ENCODE data around the gene SACM1L.

Gene SACM1L

DNA sequence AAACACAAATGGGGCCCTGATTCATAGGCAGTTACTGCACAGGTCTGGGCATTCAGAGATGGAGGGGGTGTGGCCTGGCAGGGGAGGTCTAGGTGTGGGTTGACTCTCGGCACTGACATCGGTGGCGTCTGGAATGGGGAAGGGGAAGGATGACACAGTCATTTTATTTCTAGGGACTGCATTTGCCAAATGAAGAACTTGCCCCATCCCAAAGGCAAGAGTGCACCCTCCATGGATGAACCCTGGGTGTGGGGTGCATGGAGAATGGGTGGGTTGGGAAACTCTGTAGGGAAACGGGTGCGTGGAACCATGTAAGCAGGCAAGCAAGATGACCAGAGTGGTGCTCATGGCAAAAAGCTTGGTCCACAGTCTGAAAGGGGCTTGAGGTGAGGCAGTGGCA is 82.6 kb downstream of the SACM1L start:
- no peak for DNase-seq
- H3K14ac ChIP-seq (ENCODE audit: low read length) = no peak overlapping the region
- no peak overlapping the region for H3K4ac ChIP-seq (ENCODE audit: low read depth, low read length)
- H2BK12ac ChIP-seq (ENCODE audit: low read length) = no peak overlapping the region
- peaks cover 2% of the 10 kb centered on the region for H3K9me3 ChIP-seq (ENCODE audit: insufficient read depth, low read depth, low read length)
- H3K27me3 ChIP-seq (ENCODE audit: insufficient read depth, low read length) = no peaks in the 10 kb centered on the region
- no peak overlapping the region for H3K23ac ChIP-seq (ENCODE audit: low read length)
- no peak overlapping the region for H3K4me2 ChIP-seq (ENCODE audit: low read length)
- H3K79me1 ChIP-seq (ENCODE audit: low read length) = no peaks in the 10 kb centered on the region
- no peak overlapping the region for H3K9ac ChIP-seq (ENCODE audit: low read length)
- H3K4me1 ChIP-seq (ENCODE audit: control insufficient read depth in 1 of 2, insufficient read depth in 2 of 2, low read length in 2 of 2) = no peaks in the 10 kb centered on the region
- no peak overlapping the region for H3K4me3 ChIP-seq (ENCODE audit: low read depth, low read length)
- H4K91ac ChIP-seq (ENCODE audit: low read depth, low read length) = no peak overlapping the region
- no peak overlapping the region for H2BK5ac ChIP-seq (ENCODE audit: low read depth, low read length, poor library complexity)
- WGBS (ENCODE audit: extremely low coverage, insufficient coverage, insufficient read length) = no CpG with 5 or more reads among the region's 5 CpGs
- H2BK120ac ChIP-seq (ENCODE audit: insufficient read depth, low read length, poor library complexity) = no peak overlapping the region
- H3K27ac ChIP-seq (ENCODE audit: low read depth, low read length) = no peak overlapping the region
- H2AK5ac ChIP-seq (ENCODE audit: low read length) = no peak overlapping the region
- no peak overlapping the region for H2AFZ ChIP-seq (ENCODE audit: insufficient read depth, low read length, poor library complexity)
- H3K18ac ChIP-seq (ENCODE audit: low read length) = no peak overlapping the region
- no peak overlapping the region for H4K8ac ChIP-seq (ENCODE audit: low read depth, low read length)
- no peaks in the 10 kb centered on the region for H3K79me2 ChIP-seq (ENCODE audit: control insufficient read depth, insufficient read depth, low read length, poor library complexity)
- H3K36me3 ChIP-seq (ENCODE audit: control insufficient read depth in 1 of 2, insufficient read depth in 2 of 2, low read length in 2 of 2) = no peaks in the 10 kb centered on the region
- no peak overlapping the region for H4K12ac ChIP-seq (ENCODE audit: low read depth, low read length)

DNA sequence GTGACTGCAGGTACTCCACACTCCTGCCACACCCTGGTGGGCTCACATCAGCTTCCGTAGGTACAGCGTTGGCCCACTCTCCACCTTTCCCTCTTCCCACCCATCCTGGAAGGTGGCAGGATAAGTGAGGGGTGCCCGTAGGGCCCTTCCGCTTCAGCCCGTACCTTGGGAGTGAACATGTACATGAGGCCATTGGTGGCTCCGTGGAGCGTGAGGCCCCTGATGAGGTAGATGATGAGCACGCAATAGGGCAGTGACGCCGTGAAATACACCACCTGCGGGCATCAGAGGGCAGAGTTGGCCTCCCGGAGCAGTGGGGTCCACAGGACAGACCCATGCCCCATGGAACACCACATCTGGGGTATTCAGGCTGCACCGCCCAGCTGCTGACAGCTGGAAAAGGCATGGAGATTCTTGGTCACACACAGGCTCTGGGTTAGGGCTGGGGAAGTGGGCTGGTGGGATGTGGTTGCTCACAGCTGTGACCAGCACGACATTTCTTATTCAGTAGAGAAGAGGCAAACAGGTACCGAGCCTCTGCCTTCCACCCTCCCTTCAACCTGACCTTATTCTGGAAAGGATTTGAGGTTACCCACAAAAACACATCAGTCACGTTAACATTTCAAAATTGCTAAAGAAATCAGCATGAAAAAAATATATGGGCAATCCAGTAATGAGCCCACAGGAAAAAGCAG is 83.3 kb downstream of the SACM1L start:
- no peaks in the 10 kb centered on the region for H3K79me2 ChIP-seq (ENCODE audit: control insufficient read depth, insufficient read depth, low read length, poor library complexity)
- no peak overlapping the region for H3K4ac ChIP-seq (ENCODE audit: low read depth, low read length)
- no peak overlapping the region for H2BK120ac ChIP-seq (ENCODE audit: insufficient read depth, low read length, poor library complexity)
- no peak overlapping the region for H3K9ac ChIP-seq (ENCODE audit: low read length)
- no peak for DNase-seq
- no peak overlapping the region for H3K14ac ChIP-seq (ENCODE audit: low read length)
- H4K8ac ChIP-seq (ENCODE audit: low read depth, low read length) = no peak overlapping the region
- H3K4me3 ChIP-seq (ENCODE audit: low read depth, low read length) = no peak overlapping the region
- no peak overlapping the region for H3K27ac ChIP-seq (ENCODE audit: low read depth, low read length)
- H3K36me3 ChIP-seq (ENCODE audit: control insufficient read depth in 1 of 2, insufficient read depth in 2 of 2, low read length in 2 of 2) = no peaks in the 10 kb centered on the region
- peaks cover 2% of the 10 kb centered on the region for H3K9me3 ChIP-seq (ENCODE audit: insufficient read depth, low read depth, low read length)
- no peaks in the 10 kb centered on the region for H3K27me3 ChIP-seq (ENCODE audit: insufficient read depth, low read length)
- H2BK5ac ChIP-seq (ENCODE audit: low read depth, low read length, poor library complexity) = no peak overlapping the region
- H3K18ac ChIP-seq (ENCODE audit: low read length) = no peak overlapping the region
- H3K4me2 ChIP-seq (ENCODE audit: low read length) = no peak overlapping the region
- H4K12ac ChIP-seq (ENCODE audit: low read depth, low read length) = no peak overlapping the region
- WGBS (ENCODE audit: extremely low coverage, insufficient coverage, insufficient read length) = no CpG with 5 or more reads among the region's 16 CpGs
- no peaks in the 10 kb centered on the region for H3K4me1 ChIP-seq (ENCODE audit: control insufficient read depth in 1 of 2, insufficient read depth in 2 of 2, low read length in 2 of 2)
- no peak overlapping the region for H3K23ac ChIP-seq (ENCODE audit: low read length)
- H4K91ac ChIP-seq (ENCODE audit: low read depth, low read length) = no peak overlapping the region
- H2AK5ac ChIP-seq (ENCODE audit: low read length) = no peak overlapping the region
- no peak overlapping the region for H2BK12ac ChIP-seq (ENCODE audit: low read length)
- H2AFZ ChIP-seq (ENCODE audit: insufficient read depth, low read length, poor library complexity) = no peak overlapping the region
- no peaks in the 10 kb centered on the region for H3K79me1 ChIP-seq (ENCODE audit: low read length)

DNA sequence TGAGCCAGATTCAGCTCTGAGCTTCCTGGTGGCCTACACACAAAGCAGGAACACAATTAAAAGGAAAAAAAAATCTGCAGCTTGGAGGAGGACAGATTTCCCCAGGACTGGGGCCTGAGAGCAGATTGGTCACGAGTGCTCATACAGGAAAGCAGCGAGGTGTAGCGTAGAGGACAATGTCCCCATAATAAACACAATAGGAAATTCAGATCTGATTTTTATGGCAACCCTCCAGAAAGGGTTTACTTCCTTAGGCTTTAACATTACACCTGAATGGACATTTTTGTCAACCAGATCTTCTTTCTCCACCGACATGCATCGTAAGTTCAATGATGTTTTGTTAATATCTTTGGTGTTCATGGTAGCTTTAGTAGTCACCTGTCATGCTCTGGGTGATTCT is 83.9 kb downstream of the SACM1L start:
- H3K14ac ChIP-seq (ENCODE audit: low read length) = no peak overlapping the region
- no CpG with 5 or more reads among the region's 5 CpGs for WGBS (ENCODE audit: extremely low coverage, insufficient coverage, insufficient read length)

DNA sequence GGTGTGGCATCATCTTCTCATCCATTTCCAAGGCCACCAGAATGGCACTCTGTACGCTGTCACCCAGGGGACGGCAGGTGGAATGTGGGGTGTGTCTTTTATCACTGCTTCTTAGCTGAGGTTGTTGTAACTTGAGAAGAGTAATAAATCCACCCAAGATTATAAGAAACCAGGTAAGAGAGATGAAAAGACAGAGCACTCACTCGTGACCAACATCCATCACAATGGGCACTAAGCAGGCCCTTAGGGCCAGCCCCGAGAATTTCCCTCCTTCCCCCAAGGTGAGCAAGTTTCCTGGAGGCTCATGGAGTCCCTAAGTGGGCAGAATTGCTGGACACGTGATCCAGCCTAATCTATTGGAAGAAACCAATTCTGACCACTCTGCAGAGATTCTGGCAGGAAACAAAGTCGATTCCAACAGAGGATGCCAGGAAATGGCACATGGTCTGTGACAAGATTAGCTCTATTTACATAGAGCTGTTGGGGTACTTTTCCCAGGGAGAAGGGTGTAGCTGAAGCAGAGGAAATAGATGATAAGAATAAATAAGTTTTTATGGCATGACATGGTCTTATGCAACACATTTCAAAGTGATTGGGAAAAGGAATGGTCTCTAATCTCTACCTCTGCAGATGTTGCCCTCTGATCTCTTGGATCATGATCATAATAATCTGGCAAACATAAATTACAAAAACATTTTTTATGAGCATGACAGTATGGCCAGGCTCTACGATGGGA is 84.7 kb downstream of the SACM1L start:
- no peak overlapping the region for H2BK5ac ChIP-seq (ENCODE audit: low read depth, low read length, poor library complexity)
- no peak overlapping the region for H3K4ac ChIP-seq (ENCODE audit: low read depth, low read length)
- no peak overlapping the region for H3K18ac ChIP-seq (ENCODE audit: low read length)
- H3K27me3 ChIP-seq (ENCODE audit: insufficient read depth, low read length) = no peaks in the 10 kb centered on the region
- H3K9ac ChIP-seq (ENCODE audit: low read length) = no peak overlapping the region
- no peak overlapping the region for H3K4me3 ChIP-seq (ENCODE audit: low read depth, low read length)
- no peaks in the 10 kb centered on the region for H3K79me2 ChIP-seq (ENCODE audit: control insufficient read depth, insufficient read depth, low read length, poor library complexity)
- H3K4me2 ChIP-seq (ENCODE audit: low read length) = no peak overlapping the region
- H3K9me3 ChIP-seq (ENCODE audit: insufficient read depth, low read depth, low read length) = peaks cover 2% of the 10 kb centered on the region
- H2AFZ ChIP-seq (ENCODE audit: insufficient read depth, low read length, poor library complexity) = no peak overlapping the region
- no peaks in the 10 kb centered on the region for H3K4me1 ChIP-seq (ENCODE audit: control insufficient read depth in 1 of 2, insufficient read depth in 2 of 2, low read length in 2 of 2)
- no peaks in the 10 kb centered on the region for H3K36me3 ChIP-seq (ENCODE audit: control insufficient read depth in 1 of 2, insufficient read depth in 2 of 2, low read length in 2 of 2)
- DNase-seq = no peak
- no peak overlapping the region for H3K27ac ChIP-seq (ENCODE audit: low read depth, low read length)
- H3K23ac ChIP-seq (ENCODE audit: low read length) = no peak overlapping the region
- no peaks in the 10 kb centered on the region for H3K79me1 ChIP-seq (ENCODE audit: low read length)
- no peak overlapping the region for H3K14ac ChIP-seq (ENCODE audit: low read length)
- WGBS (ENCODE audit: extremely low coverage, insufficient coverage, insufficient read length) = no CpG with 5 or more reads among the region's 7 CpGs
- no peak overlapping the region for H4K91ac ChIP-seq (ENCODE audit: low read depth, low read length)
- no peak overlapping the region for H2BK120ac ChIP-seq (ENCODE audit: insufficient read depth, low read length, poor library complexity)
- H2AK5ac ChIP-seq (ENCODE audit: low read length) = no peak overlapping the region
- H4K12ac ChIP-seq (ENCODE audit: low read depth, low read length) = no peak overlapping the region
- H2BK12ac ChIP-seq (ENCODE audit: low read length) = no peak overlapping the region
- no peak overlapping the region for H4K8ac ChIP-seq (ENCODE audit: low read depth, low read length)

More for the DNA sequence above, 83.9 kb downstream of the SACM1L start:
- Histone ChIP-seq H3K9ac (ENCODE audit: low read length) (no peak overlapping the region), H3K4me1 (ENCODE audit: control insufficient read depth in 1 of 2, insufficient read depth in 2 of 2, low read length in 2 of 2) (no peaks in the 10 kb centered on the region), H4K12ac (ENCODE audit: low read depth, low read length) (no peak overlapping the region), H3K4me2 (ENCODE audit: low read length) (no peak overlapping the region), H3K4ac (ENCODE audit: low read depth, low read length) (no peak overlapping the region), H2BK12ac (ENCODE audit: low read length) (no peak overlapping the region), H3K23ac (ENCODE audit: low read length) (no peak overlapping the region), H3K79me1 (ENCODE audit: low read length) (no peaks in the 10 kb centered on the region), H3K27me3 (ENCODE audit: insufficient read depth, low read length) (no peaks in the 10 kb centered on the region), H2BK5ac (ENCODE audit: low read depth, low read length, poor library complexity) (no peak overlapping the region), H4K8ac (ENCODE audit: low read depth, low read length) (no peak overlapping the region), H2AFZ (ENCODE audit: insufficient read depth, low read length, poor library complexity) (no peak overlapping the region), H3K18ac (ENCODE audit: low read length) (no peak overlapping the region), H3K4me3 (ENCODE audit: low read depth, low read length) (no peak overlapping the region), H2AK5ac (ENCODE audit: low read length) (no peak overlapping the region), H4K91ac (ENCODE audit: low read depth, low read length) (no peak overlapping the region), H3K36me3 (ENCODE audit: control insufficient read depth in 1 of 2, insufficient read depth in 2 of 2, low read length in 2 of 2) (no peaks in the 10 kb centered on the region), H3K79me2 (ENCODE audit: control insufficient read depth, insufficient read depth, low read length, poor library complexity) (no peaks in the 10 kb centered on the region), H3K9me3 (ENCODE audit: insufficient read depth, low read depth, low read length) (peaks cover 2% of the 10 kb centered on the region), H2BK120ac (ENCODE audit: insufficient read depth, low read length, poor library complexity) (no peak overlapping the region), H3K27ac (ENCODE audit: low read depth, low read length) (no peak overlapping the region)
- no peak for DNase-seq

Data from trophoblast cell (in vitro differentiated cells and primary cell).